ENCODE results near the gene LZTS3.
A peak's percentile ranks its signal among the peaks of the same experiment; 100 is the strongest.

GRCh38 chr20:3204124-3204794 lies 30.9 kb upstream of the LZTS3 start, which contains the start of gene DDRGK1:
- TF ChIP-seq CTCF (IDR thresholded peaks at IDR 0.05) (no peak), POLR2A (IDR thresholded peaks at IDR 0.05) (peak; percentile 31 to 78)

Measured in adrenal gland (tissue), 5 donors.